ENCODE data around the gene GMEB2. TPM values are rescaled to one million over a fixed set of nuclear protein-coding genes. Genes with fewer than 3 reads are reported as not detected.
A peak's percentile ranks its signal among the peaks of the same experiment; 100 is the strongest.
"Not testable (repeated sequence)": the region's sequence is repeated elsewhere in the genome, so short reads cannot be mapped to it uniquely, and the experiment has no call there.

Gene GMEB2
- polyA plus RNA-seq, 1 experiment, result 7.4 TPM

GRCh38 chr20:63652192-63652980, 25.5 kb upstream of the GMEB2 start:
- no peak for TF ChIP-seq CTCF (IDR thresholded peaks at IDR 0.05; ENCODE audit: insufficient read depth, low read depth, low read length)
- Histone ChIP-seq H3K36me3 (ENCODE audit: control insufficient read depth, insufficient read depth, low read length) (no peaks in the 10 kb centered on the region), H3K4me3 (ENCODE audit: low read depth, low read length) (peak overlapping the region; percentile 55), H3K27me3 (ENCODE audit: control insufficient read depth, insufficient read depth, low read length) (peaks cover 7% of the 10 kb centered on the region; the same call in 1 of the 2 replicates)
- ChIA-PET CTCF (interaction anchor here (0.8 kb wide), 1 partner anchor 10 kb away, joined by 3 read pairs; no protein-coding TSS in a partner anchor), POLR2A (no interaction called here)
- DNase-seq (ENCODE audit: low read depth), result no peak

- CTCF ChIA-PET, result interaction anchor here (0.8 kb wide), 1 partner anchor 10 kb away, joined by 3 read pairs; no protein-coding TSS in a partner anchor
Observed at GRCh38 chr20:63651942-63652191, 25.0 kb upstream of the GMEB2 start.

GRCh38 chr20:63650486-63650885, 23.6 kb upstream of the GMEB2 start:
- H3K27me3 ChIP-seq (ENCODE audit: control insufficient read depth, insufficient read depth, low read length); DNase-seq (ENCODE audit: low read depth); POLR2A ChIA-PET; CTCF ChIA-PET; H3K36me3 ChIP-seq (ENCODE audit: control insufficient read depth, insufficient read depth, low read length); H3K4me3 ChIP-seq (ENCODE audit: low read depth, low read length): not testable (repeated sequence)

More at GRCh38 chr20:63651942-63652191, 25.0 kb upstream of the GMEB2 start:
- no peaks in the 10 kb centered on the region for H3K36me3 ChIP-seq (ENCODE audit: control insufficient read depth, insufficient read depth, low read length)
- no peak for DNase-seq (ENCODE audit: low read depth)
- H3K27me3 ChIP-seq (ENCODE audit: control insufficient read depth, insufficient read depth, low read length), result peaks cover 7% of the 10 kb centered on the region; the same call in 1 of the 2 replicates
- TF ChIP-seq CTCF (IDR thresholded peaks at IDR 0.05; ENCODE audit: insufficient read depth, low read depth, low read length), result no peak
- peak overlapping the region; percentile 55 for H3K4me3 ChIP-seq (ENCODE audit: low read depth, low read length)
- POLR2A ChIA-PET, result no interaction called here

GRCh38 chr20:63648895-63649589, 22.1 kb upstream of the GMEB2 start:
- no peaks in the 10 kb centered on the region for H3K36me3 ChIP-seq (ENCODE audit: control insufficient read depth, insufficient read depth, low read length)
- POLR2A ChIA-PET, result no interaction called here
- no peak overlapping the region for H3K4me3 ChIP-seq (ENCODE audit: low read depth, low read length)
- DNase-seq (ENCODE audit: low read depth), result no peak
- TF ChIP-seq CTCF (IDR thresholded peaks at IDR 0.05; ENCODE audit: insufficient read depth, low read depth, low read length), result no peak
- H3K27me3 ChIP-seq (ENCODE audit: control insufficient read depth, insufficient read depth, low read length), result peaks cover 7% of the 10 kb centered on the region; the same call in 1 of the 2 replicates
- CTCF ChIA-PET, result interaction anchor here (1.3 kb wide), 1 partner anchor 9 kb away, joined by 3 read pairs; the partner anchor contains the start of gene RTEL1

- no peak for DNase-seq (ENCODE audit: low read depth)
- no peak for TF ChIP-seq CTCF (IDR thresholded peaks at IDR 0.05; ENCODE audit: insufficient read depth, low read depth, low read length)
- CTCF ChIA-PET, result interaction anchor here (1.3 kb wide), 1 partner anchor 10 kb away, joined by 3 read pairs; the partner anchor contains the start of gene RTEL1
- H3K36me3 ChIP-seq (ENCODE audit: control insufficient read depth, insufficient read depth, low read length), result no peaks in the 10 kb centered on the region
- POLR2A ChIA-PET, result no interaction called here
- H3K27me3 ChIP-seq (ENCODE audit: control insufficient read depth, insufficient read depth, low read length), result peaks cover 7% of the 10 kb centered on the region; the same call in 1 of the 2 replicates
- no peak overlapping the region for H3K4me3 ChIP-seq (ENCODE audit: low read depth, low read length)
Observed at GRCh38 chr20:63648190-63648589, 21.3 kb upstream of the GMEB2 start.

All from BJ (cell line).